Measurements from ENCODE around the gene LTA. TPM values are rescaled to one million over a fixed set of nuclear protein-coding genes. Genes with fewer than 3 reads are reported as not detected.

Gene LTA
- total and polyA plus RNA-seq, 3 donors from 2014 or later, result 1.3 to 2.6 (median 2.0) TPM

- intact Hi-C loops (cut with DNase I; ENCODE audit: low total_unique reads), result no loop called here
These were observed 40.1 kb upstream of the LTA start for GRCh38 chr6:31531771-31532643.

GRCh38 chr6:31532644-31533454 lies 39.2 kb upstream of the LTA start:
- Histone ChIP-seq H3K9me3 (no peaks in the 10 kb centered on the region), H3K27me3 (no peaks in the 10 kb centered on the region), H3K36me3 (ENCODE audit: low read depth, missing control alignments) (no peaks in the 10 kb centered on the region), H3K4me3 (no peak overlapping the region), H3K27ac (no peak overlapping the region), H3K4me1 (no peaks in the 10 kb centered on the region)
- WGBS, 2 donors, result 38 to 54% methylated on average over 8 to 9 of the region's 9 CpGs
- no peak for DNase-seq
- TF ChIP-seq CTCF (IDR thresholded peaks at IDR 0.05) (no peak), POLR2A (IDR thresholded peaks at IDR 0.05) (no peak)
- intact Hi-C loops (cut with DNase I; ENCODE audit: low total_unique reads), result no loop called here

More at GRCh38 chr6:31531771-31532643, 40.1 kb upstream of the LTA start:
- Histone ChIP-seq H3K4me1 (no peaks in the 10 kb centered on the region), H3K9me3 (no peaks in the 10 kb centered on the region), H3K36me3 (ENCODE audit: low read depth, missing control alignments) (no peaks in the 10 kb centered on the region), H3K27me3 (no peaks in the 10 kb centered on the region), H3K4me3 (no peak overlapping the region), H3K27ac (no peak overlapping the region)
- 67 to 74% methylated on average over 9 of the region's 9 CpGs for WGBS, 2 donors
- DNase-seq, result no peak
- TF ChIP-seq POLR2A (IDR thresholded peaks at IDR 0.05) (no peak), CTCF (IDR thresholded peaks at IDR 0.05) (no peak)

- Histone ChIP-seq H3K27ac (no peak overlapping the region), H3K27me3 (no peaks in the 10 kb centered on the region), H3K4me1 (no peaks in the 10 kb centered on the region), H3K9me3 (no peaks in the 10 kb centered on the region), H3K36me3 (ENCODE audit: low read depth, missing control alignments) (no peaks in the 10 kb centered on the region), H3K4me3 (no peak overlapping the region)
- no peak for DNase-seq
- 94 to 97% methylated on average over 1 of the region's 1 CpG for WGBS, 2 donors
- intact Hi-C loops (cut with DNase I; ENCODE audit: low total_unique reads), result no loop called here
- TF ChIP-seq POLR2A (IDR thresholded peaks at IDR 0.05) (no peak), CTCF (IDR thresholded peaks at IDR 0.05) (no peak)
These were observed 38.6 kb upstream of the LTA start for GRCh38 chr6:31533455-31533841.

- no peak overlapping the region for H3K4me3 ChIP-seq
- intact Hi-C loops (cut with DNase I; ENCODE audit: low total_unique reads), result no loop called here
- 78 to 90% methylated on average over 6 of the region's 6 CpGs for WGBS, 2 donors
These were observed 38.1 kb upstream of the LTA start for GRCh38 chr6:31534011-31534410.

More at GRCh38 chr6:31534011-31534410, 38.1 kb upstream of the LTA start:
- peaks cover under 1% of the 10 kb centered on the region for H3K4me1 ChIP-seq
- no peaks in the 10 kb centered on the region for H3K27me3 ChIP-seq
- TF ChIP-seq CTCF (IDR thresholded peaks at IDR 0.05), result no peak
- TF ChIP-seq POLR2A (IDR thresholded peaks at IDR 0.05), result no peak
- H3K36me3 ChIP-seq (ENCODE audit: low read depth, missing control alignments), result no peaks in the 10 kb centered on the region
- no peak overlapping the region for H3K27ac ChIP-seq
- DNase-seq, result no peak
- no peaks in the 10 kb centered on the region for H3K9me3 ChIP-seq
